ENCODE data around the gene C1QTNF7.
A peak's percentile ranks its signal among the peaks of the same experiment; 100 is the strongest.

The C1QTNF7 gene

DNA sequence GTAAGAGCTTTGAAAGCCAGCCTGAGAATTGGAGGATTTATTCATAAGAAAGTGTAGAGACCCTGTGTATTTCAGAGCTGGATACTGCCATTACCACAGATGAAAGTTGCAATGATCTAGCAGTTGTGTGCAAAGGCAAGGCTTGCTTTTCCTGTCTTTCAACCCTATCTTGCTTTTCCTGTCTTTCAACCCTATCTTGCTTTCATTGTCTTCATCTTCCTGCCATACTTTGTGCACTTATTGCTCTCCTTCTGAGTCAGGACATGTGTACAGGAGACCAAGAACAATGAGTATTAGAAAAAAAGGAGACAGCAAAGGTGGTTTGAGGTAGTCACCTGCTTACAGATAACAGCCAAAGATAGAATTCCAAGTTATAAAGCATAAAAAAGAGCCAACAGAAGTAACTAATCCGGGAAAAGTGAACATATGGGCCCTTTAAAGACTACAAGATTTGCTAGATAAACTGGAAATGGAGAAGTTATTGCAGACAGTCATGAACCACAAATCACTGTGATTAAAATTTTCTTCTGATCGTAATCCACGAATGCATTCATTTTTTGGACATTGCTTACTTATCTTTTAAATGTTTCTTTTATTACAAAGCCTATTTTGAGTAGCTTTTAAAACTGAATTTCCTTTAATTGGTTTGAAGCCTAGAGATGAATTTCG, 17.2 kb downstream of the C1QTNF7 start:
- POLR2A ChIA-PET (ENCODE audit: low non-redundant PET): no interaction called here
- CTCF ChIA-PET: interaction anchor here (0.6 kb wide), 1 partner anchor 207 kb away, joined by 3 read pairs; no protein-coding TSS in a partner anchor
- TF ChIP-seq, protein P1, sequence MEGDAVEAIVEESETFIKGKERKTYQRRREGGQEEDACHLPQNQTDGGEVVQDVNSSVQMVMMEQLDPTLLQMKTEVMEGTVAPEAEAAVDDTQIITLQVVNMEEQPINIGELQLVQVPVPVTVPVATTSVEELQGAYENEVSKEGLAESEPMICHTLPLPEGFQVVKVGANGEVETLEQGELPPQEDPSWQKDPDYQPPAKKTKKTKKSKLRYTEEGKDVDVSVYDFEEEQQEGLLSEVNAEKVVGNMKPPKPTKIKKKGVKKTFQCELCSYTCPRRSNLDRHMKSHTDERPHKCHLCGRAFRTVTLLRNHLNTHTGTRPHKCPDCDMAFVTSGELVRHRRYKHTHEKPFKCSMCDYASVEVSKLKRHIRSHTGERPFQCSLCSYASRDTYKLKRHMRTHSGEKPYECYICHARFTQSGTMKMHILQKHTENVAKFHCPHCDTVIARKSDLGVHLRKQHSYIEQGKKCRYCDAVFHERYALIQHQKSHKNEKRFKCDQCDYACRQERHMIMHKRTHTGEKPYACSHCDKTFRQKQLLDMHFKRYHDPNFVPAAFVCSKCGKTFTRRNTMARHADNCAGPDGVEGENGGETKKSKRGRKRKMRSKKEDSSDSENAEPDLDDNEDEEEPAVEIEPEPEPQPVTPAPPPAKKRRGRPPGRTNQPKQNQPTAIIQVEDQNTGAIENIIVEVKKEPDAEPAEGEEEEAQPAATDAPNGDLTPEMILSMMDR (conservative IDR thresholded peaks at IDR 0.05; ENCODE audit: low read depth): no peak
- no peak overlapping the region for H3K27ac ChIP-seq
- DNase-seq (ENCODE audit: low spot score): no peak

DNA sequence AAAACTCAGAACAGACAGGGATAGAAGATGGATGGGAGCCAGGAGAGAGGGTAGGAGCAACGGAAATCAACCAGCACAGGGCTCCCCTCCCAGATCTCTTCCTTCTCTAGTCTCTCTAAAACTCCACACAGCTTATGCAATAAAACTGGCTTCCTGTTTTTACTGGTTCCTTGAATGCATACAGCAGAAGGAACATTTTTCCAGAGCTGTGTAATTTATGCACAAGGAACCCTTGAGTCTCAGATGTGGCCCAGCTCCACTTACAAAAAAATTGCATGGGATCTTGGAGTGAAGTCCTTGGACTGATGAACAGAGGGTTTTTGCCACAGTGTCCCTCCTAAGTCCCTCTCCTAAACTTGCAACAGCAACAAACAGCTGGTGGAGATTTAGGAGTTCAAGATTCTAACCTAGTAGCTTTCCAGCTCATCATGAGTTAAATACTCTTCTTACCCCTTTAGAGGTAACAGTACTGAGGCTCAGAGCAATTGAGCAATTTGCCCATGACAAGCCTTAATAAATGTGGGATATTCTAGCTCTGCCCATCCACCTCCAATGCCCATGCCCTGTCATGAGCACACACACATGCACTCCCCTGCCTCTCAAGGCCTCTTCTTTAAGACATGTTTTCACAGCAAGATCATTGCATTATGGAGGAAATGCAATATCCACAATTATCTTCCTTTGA, 23.5 kb downstream of the C1QTNF7 start:
- peak overlapping the region; percentile 77 for H3K27ac ChIP-seq
- CTCF ChIA-PET: no interaction called here
- TF ChIP-seq, protein P1 (conservative IDR thresholded peaks at IDR 0.05; ENCODE audit: low read depth): no peak
- POLR2A ChIA-PET (ENCODE audit: low non-redundant PET): interaction anchor here (0.6 kb wide), 1 partner anchor 61 kb away, joined by 3 read pairs; no protein-coding TSS in a partner anchor
- DNase-seq (ENCODE audit: low spot score): no peak

DNA sequence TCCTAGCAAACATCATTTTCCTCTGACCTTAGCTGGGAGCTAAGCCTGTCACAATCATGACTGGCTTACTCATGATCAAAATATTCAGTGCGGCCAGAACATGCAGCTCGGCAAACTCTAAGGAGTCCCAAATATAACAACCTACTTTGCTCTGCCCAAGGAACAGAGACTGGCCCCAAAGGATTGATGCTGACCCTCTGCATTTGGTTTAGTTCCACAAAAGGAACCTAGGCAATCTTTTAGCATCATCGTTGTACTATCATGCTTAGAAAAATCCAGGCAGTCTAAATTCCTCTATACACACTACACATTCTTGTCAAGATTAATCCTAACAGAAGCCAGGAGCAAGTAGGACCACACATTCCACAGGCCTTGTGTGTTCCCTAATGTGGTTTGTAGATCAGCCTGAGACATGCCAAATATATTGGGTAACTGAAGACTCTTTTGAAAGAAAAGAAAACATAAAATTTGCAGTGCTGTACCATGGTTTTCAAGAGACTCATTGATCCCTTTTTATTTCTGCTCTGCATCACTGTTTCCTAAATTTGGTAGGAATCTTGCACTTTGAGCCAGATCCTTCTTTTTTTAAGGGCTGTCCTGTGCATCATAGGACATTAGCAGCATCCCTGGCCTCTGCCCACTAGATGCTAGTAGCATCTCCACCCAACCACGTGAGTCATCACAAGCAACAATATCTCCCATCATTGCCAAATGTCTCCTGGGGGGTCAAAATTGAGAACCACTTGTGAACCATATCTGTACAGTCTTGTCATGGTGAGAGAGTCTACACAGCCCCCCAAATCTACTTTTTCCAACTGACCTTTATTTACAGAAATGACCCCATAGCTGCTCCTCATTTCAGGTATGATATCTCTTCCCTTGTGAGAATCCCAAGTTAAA, 24.3 kb downstream of the C1QTNF7 start:
- ChIA-PET POLR2A (ENCODE audit: low non-redundant PET) (interaction anchor here (0.6 kb wide), 1 partner anchor 61 kb away, joined by 3 read pairs; no protein-coding TSS in a partner anchor), CTCF (no interaction called here)
- DNase-seq (ENCODE audit: low spot score): peak; percentile 64
- TF ChIP-seq, protein P1 (conservative IDR thresholded peaks at IDR 0.05; ENCODE audit: low read depth): no peak
- H3K27ac ChIP-seq: peak overlapping the region; percentile 3; the same call in 1 of the 2 replicates

DNA sequence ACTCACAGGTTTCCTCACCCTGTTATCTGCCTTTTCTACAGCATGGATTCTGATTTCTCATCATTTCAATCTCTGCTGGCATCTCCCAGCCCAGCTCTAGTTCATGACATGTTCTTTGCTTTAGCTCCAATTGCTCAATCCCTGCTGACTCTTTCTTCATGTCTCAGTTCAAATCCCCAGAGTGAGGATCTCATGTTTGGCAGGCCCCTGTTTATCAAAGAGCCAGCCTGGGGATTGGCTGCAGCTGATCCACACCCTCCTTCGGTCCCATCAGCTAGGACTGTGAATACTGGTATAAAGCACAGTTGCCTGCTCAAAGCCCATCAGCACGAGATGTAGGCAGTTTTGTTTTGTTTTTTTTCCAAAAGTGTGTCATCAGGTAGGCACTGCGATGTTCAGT, 27.5 kb downstream of the C1QTNF7 start:
- TF ChIP-seq, protein P1 (conservative IDR thresholded peaks at IDR 0.05; ENCODE audit: low read depth): no peak
- no peak for DNase-seq (ENCODE audit: low spot score)
- ChIA-PET POLR2A (ENCODE audit: low non-redundant PET) (no interaction called here), CTCF (no interaction called here)
- no peak overlapping the region for H3K27ac ChIP-seq

DNA sequence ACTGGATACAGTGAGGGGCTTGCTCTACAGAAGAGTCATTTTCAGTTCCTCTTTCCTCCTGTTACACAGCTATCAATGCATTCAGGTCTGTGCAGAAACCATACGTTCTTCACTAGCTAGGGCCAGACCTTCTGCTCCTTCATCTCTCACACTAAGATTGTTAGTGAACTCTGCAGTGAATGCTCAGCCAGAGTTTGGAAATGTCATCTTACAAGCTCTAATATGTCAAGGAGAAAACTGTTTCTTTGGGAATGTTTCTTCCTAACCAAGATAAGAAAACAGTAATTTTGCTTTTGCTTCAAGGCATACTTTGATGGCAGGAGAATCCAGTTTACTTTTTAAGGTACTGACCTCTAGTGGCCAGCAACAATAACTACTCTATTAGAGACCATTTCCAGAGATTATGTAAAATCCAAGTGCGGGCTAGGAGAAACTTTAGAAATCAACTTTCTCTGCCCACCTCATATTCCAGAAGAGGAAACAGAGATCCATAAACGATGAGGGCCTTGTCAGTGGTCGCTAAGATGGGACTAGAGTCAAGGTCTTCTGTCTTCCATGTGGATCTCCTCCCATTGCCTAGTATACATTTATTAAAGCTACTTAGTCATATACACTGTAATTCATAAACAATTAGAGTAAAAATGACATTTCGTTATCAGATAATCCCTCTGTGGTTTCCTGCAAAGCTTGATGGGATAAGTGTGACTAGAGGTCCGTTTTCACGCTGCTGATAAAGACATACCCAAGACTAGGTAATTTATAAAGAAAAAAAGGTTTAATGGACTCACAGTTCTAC, 29.8 kb downstream of the C1QTNF7 start:
- ChIA-PET CTCF (interaction anchor here (0.5 to 0.6 kb wide), 2 partner anchors 941 to 1032 kb away, joined by 3 to 5 read pairs; no protein-coding TSS in a partner anchor), POLR2A (ENCODE audit: low non-redundant PET) (no interaction called here)
- no peak for DNase-seq (ENCODE audit: low spot score)
- TF ChIP-seq, protein P1 (conservative IDR thresholded peaks at IDR 0.05; ENCODE audit: low read depth): peak; percentile 74
- no peak overlapping the region for H3K27ac ChIP-seq

Data from RWPE1 (cell line).